ENCODE results near the gene CIB4. TPM values are rescaled to one million over a fixed set of nuclear protein-coding genes. Genes with fewer than 3 reads are reported as not detected.

The CIB4 gene
- total RNA-seq, 1 donor from 2014 or later, result not detected

GRCh38 chr2:26558271-26559043 is 82.7 kb downstream of the CIB4 start:
- peaks cover 6% of the 10 kb centered on the region for H3K4me1 Mint-ChIP-seq (ENCODE audit: low read depth)
- no peaks in the 10 kb centered on the region for H3K9me3 Mint-ChIP-seq
- H3K36me3 Mint-ChIP-seq (ENCODE audit: low read depth), result no peaks in the 10 kb centered on the region
- intact Hi-C loops (cut with micrococcal nuclease), result no loop called here
- peaks cover 50% of the 10 kb centered on the region for H3K27me3 Mint-ChIP-seq (ENCODE audit: low read depth)
- no peak overlapping the region for H3K27ac Mint-ChIP-seq
- no peak for DNase-seq (ENCODE audit: low spot score)
- no peak overlapping the region for H3K4me3 Mint-ChIP-seq (ENCODE audit: low read depth)

GRCh38 chr2:26557244-26557925 is 83.8 kb downstream of the CIB4 start:
- peaks cover 4% of the 10 kb centered on the region for H3K4me1 Mint-ChIP-seq (ENCODE audit: low read depth)
- no peak overlapping the region for H3K27ac Mint-ChIP-seq
- H3K9me3 Mint-ChIP-seq, result no peaks in the 10 kb centered on the region
- intact Hi-C loops (cut with micrococcal nuclease), result no loop called here
- no peak for DNase-seq (ENCODE audit: low spot score)
- H3K27me3 Mint-ChIP-seq (ENCODE audit: low read depth), result peaks cover 42% of the 10 kb centered on the region
- no peaks in the 10 kb centered on the region for H3K36me3 Mint-ChIP-seq (ENCODE audit: low read depth)
- H3K4me3 Mint-ChIP-seq (ENCODE audit: low read depth), result no peak overlapping the region

- Mint-ChIP-seq H3K27me3 (ENCODE audit: low read depth) (peaks cover 36% of the 10 kb centered on the region), H3K4me3 (ENCODE audit: low read depth) (no peak overlapping the region), H3K4me1 (ENCODE audit: low read depth) (no peaks in the 10 kb centered on the region), H3K27ac (no peak overlapping the region), H3K36me3 (ENCODE audit: low read depth) (no peaks in the 10 kb centered on the region), H3K9me3 (no peaks in the 10 kb centered on the region)
- no peak for DNase-seq (ENCODE audit: low spot score)
- intact Hi-C loops (cut with micrococcal nuclease), result no loop called here
Observed at GRCh38 chr2:26556309-26557243, 84.6 kb downstream of the CIB4 start.

GRCh38 chr2:26555246-26556133 is 85.7 kb downstream of the CIB4 start:
- Mint-ChIP-seq H3K4me1 (ENCODE audit: low read depth) (no peaks in the 10 kb centered on the region), H3K4me3 (ENCODE audit: low read depth) (no peak overlapping the region), H3K9me3 (no peaks in the 10 kb centered on the region), H3K27me3 (ENCODE audit: low read depth) (peaks cover 30% of the 10 kb centered on the region), H3K36me3 (ENCODE audit: low read depth) (no peaks in the 10 kb centered on the region), H3K27ac (no peak overlapping the region)
- DNase-seq (ENCODE audit: low spot score), result no peak
- intact Hi-C loops (cut with micrococcal nuclease), result no loop called here

GRCh38 chr2:26552641-26553374 is 88.4 kb downstream of the CIB4 start:
- Mint-ChIP-seq H3K27me3 (ENCODE audit: low read depth) (peaks cover 16% of the 10 kb centered on the region), H3K4me3 (ENCODE audit: low read depth) (no peak overlapping the region), H3K9me3 (no peaks in the 10 kb centered on the region), H3K27ac (no peak overlapping the region), H3K4me1 (ENCODE audit: low read depth) (no peaks in the 10 kb centered on the region), H3K36me3 (ENCODE audit: low read depth) (no peaks in the 10 kb centered on the region)
- intact Hi-C loops (cut with micrococcal nuclease), result no loop called here
- no peak for DNase-seq (ENCODE audit: low spot score)

GRCh38 chr2:26550276-26551015 is 90.7 kb downstream of the CIB4 start:
- Mint-ChIP-seq H3K9me3 (no peaks in the 10 kb centered on the region), H3K27ac (no peak overlapping the region), H3K27me3 (ENCODE audit: low read depth) (peaks cover 23% of the 10 kb centered on the region), H3K4me3 (ENCODE audit: low read depth) (no peak overlapping the region), H3K4me1 (ENCODE audit: low read depth) (no peaks in the 10 kb centered on the region), H3K36me3 (ENCODE audit: low read depth) (no peaks in the 10 kb centered on the region)
- no peak for DNase-seq (ENCODE audit: low spot score)
- intact Hi-C loops (cut with micrococcal nuclease), result no loop called here

GRCh38 chr2:26542676-26543505 is 98.3 kb downstream of the CIB4 start:
- DNase-seq (ENCODE audit: low spot score), result no peak
- Mint-ChIP-seq H3K9me3 (no peaks in the 10 kb centered on the region), H3K4me3 (ENCODE audit: low read depth) (no peak overlapping the region), H3K36me3 (ENCODE audit: low read depth) (no peaks in the 10 kb centered on the region), H3K27ac (no peak overlapping the region), H3K27me3 (ENCODE audit: low read depth) (peaks cover 19% of the 10 kb centered on the region), H3K4me1 (ENCODE audit: low read depth) (no peaks in the 10 kb centered on the region)
- intact Hi-C loops (cut with micrococcal nuclease), result no loop called here

GRCh38 chr2:26542194-26542455 is 99.0 kb downstream of the CIB4 start:
- H3K4me3 Mint-ChIP-seq (ENCODE audit: low read depth), result no peak overlapping the region
- no peaks in the 10 kb centered on the region for H3K9me3 Mint-ChIP-seq
- intact Hi-C loops (cut with micrococcal nuclease), result no loop called here
- no peaks in the 10 kb centered on the region for H3K4me1 Mint-ChIP-seq (ENCODE audit: low read depth)
- no peak for DNase-seq (ENCODE audit: low spot score)
- no peak overlapping the region for H3K27ac Mint-ChIP-seq
- peaks cover 17% of the 10 kb centered on the region for H3K27me3 Mint-ChIP-seq (ENCODE audit: low read depth)
- no peaks in the 10 kb centered on the region for H3K36me3 Mint-ChIP-seq (ENCODE audit: low read depth)

GRCh38 chr2:26541401-26542193 is 99.6 kb downstream of the CIB4 start:
- no peak for DNase-seq (ENCODE audit: low spot score)

GRCh38 chr2:26540961-26541360 is 100.2 kb downstream of the CIB4 start:
- H3K27ac Mint-ChIP-seq, result no peak overlapping the region
- H3K4me3 Mint-ChIP-seq (ENCODE audit: low read depth), result no peak overlapping the region
- H3K27me3 Mint-ChIP-seq (ENCODE audit: low read depth), result peaks cover 9% of the 10 kb centered on the region
- intact Hi-C loops (cut with micrococcal nuclease), result no loop called here
- H3K4me1 Mint-ChIP-seq (ENCODE audit: low read depth), result no peaks in the 10 kb centered on the region
- no peaks in the 10 kb centered on the region for H3K36me3 Mint-ChIP-seq (ENCODE audit: low read depth)
- no peaks in the 10 kb centered on the region for H3K9me3 Mint-ChIP-seq
- DNase-seq (ENCODE audit: low spot score), result no peak

More at GRCh38 chr2:26541401-26542193, 99.6 kb downstream of the CIB4 start:
- Mint-ChIP-seq H3K27ac (no peak overlapping the region), H3K36me3 (ENCODE audit: low read depth) (no peaks in the 10 kb centered on the region), H3K4me1 (ENCODE audit: low read depth) (no peaks in the 10 kb centered on the region), H3K27me3 (ENCODE audit: low read depth) (peaks cover 11% of the 10 kb centered on the region), H3K4me3 (ENCODE audit: low read depth) (no peak overlapping the region), H3K9me3 (no peaks in the 10 kb centered on the region)
- intact Hi-C loops (cut with micrococcal nuclease), result no loop called here

All from activated T-helper 2 cell treated with anti-CD3 and anti-CD28 coated beads, Interferon-gamma antibody, Interleukin-2, Interleukin-4, amounts not matched to agents 10 μg/mL and 5 μg/mL and 100 μg/mL, durations not matched to agents 14 hours and 24 hours and 36 hours (primary cell).